ENCODE data around the gene RBMS3. TPM values are rescaled to one million over a fixed set of nuclear protein-coding genes. Genes with fewer than 3 reads are reported as not detected.

Gene RBMS3
- total and polyA plus RNA-seq, 2 of the 8 experiments (the other 6 are each of a cell fraction or from before 2014, with no cell fraction given): 3.7 to 6.9 TPM

- no peak for DNase-seq (ENCODE audit: low read depth in 1 of 2, low spot score in 2 of 2)
Observed at GRCh38 chr3:29775340-29775739, 494.5 kb downstream of the RBMS3 start.

More at GRCh38 chr3:29775340-29775739, 494.5 kb downstream of the RBMS3 start:
- Histone ChIP-seq H3K14ac (ENCODE audit: insufficient read length) (no peak overlapping the region), H2BK15ac (ENCODE audit: low read length) (no peak overlapping the region), H2BK120ac (replicated peaks; ENCODE audit: low read depth, low read length) (no peak overlapping the region), H3K79me1 (ENCODE audit: low read depth, low read length) (no peaks in the 10 kb centered on the region), H3K9ac (replicated peaks in 1 of 4; ENCODE audit: extremely low read depth in 1 of 4, low read depth in 3 of 4, low read length in 3 of 4) (no peak overlapping the region), H3K27me3 (replicated peaks in 1 of 4; ENCODE audit: control insufficient read depth in 3 of 4, extremely low read depth in 1 of 4, insufficient read depth in 3 of 4, low read length in 3 of 4) (no peaks in the 10 kb centered on the region), H3K56ac (replicated peaks; ENCODE audit: insufficient read length, low read depth, low read length) (no peak overlapping the region), H2BK20ac (ENCODE audit: low read length) (no peak overlapping the region), H3K4ac (replicated peaks; ENCODE audit: insufficient read length, low read depth, low read length) (no peak overlapping the region), H3K36me3 (ENCODE audit: control insufficient read depth in 2 of 4, insufficient read depth in 4 of 4, low read length in 3 of 4) (no peaks in the 10 kb centered on the region), H3K4me3 (ENCODE audit: extremely low read depth in 1 of 4, insufficient read depth in 2 of 4, low read depth in 3 of 4, low read length in 4 of 4) (no peak overlapping the region), H3K4me1 (replicated peaks in 1 of 4; ENCODE audit: control insufficient read depth in 3 of 4, insufficient read depth in 4 of 4, low read length in 3 of 4) (peaks cover 0 to 5% (median 2%) of the 10 kb centered on the region in 4 experiments; a peak in 2 of 7 replicates), H3K79me2 (ENCODE audit: control insufficient read depth in 1 of 2, insufficient read depth in 2 of 2, low read length in 2 of 2) (no peaks in the 10 kb centered on the region), H4K20me1 (replicated peaks in 1 of 2; ENCODE audit: control insufficient read depth in 1 of 2, insufficient read depth in 2 of 2, low read length in 2 of 2) (no peaks in the 10 kb centered on the region), H3K27ac (ENCODE audit: low read depth, low read length) (no peak overlapping the region), H4K8ac (ENCODE audit: extremely low read depth, insufficient read depth, low read length) (no peak overlapping the region), H2BK12ac (ENCODE audit: low read depth, low read length) (no peak overlapping the region), H3K9me3 (ENCODE audit: insufficient read depth in 2 of 2, low read depth in 1 of 2, low read length in 1 of 2) (no peaks in the 10 kb centered on the region), H4K5ac (ENCODE audit: insufficient read length, low read depth, low read length) (no peak overlapping the region), H3K23me2 (ENCODE audit: low read depth, low read length) (no peaks in the 10 kb centered on the region), H3K4me2 (ENCODE audit: insufficient read depth in 1 of 2, low read depth in 2 of 2, low read length in 2 of 2) (no peak overlapping the region), H3K18ac (ENCODE audit: extremely low read depth, low read length) (no peak overlapping the region), H2AFZ (ENCODE audit: low read length) (no peak overlapping the region), H2BK5ac (ENCODE audit: low read depth, low read length) (no peak overlapping the region), H2AK5ac (ENCODE audit: low read depth, low read length) (no peak overlapping the region), H4K91ac (replicated peaks; ENCODE audit: insufficient read length, low read length) (no peak overlapping the region), H3K23ac (ENCODE audit: insufficient read length) (no peak overlapping the region)
- TF ChIP-seq ATF3 (IDR thresholded peaks at IDR 0.05; ENCODE audit: insufficient read depth, low read depth, low read length) (no peak), SP1 (IDR thresholded peaks at IDR 0.05; ENCODE audit: low read depth, low read length) (no peak), KDM1A (IDR thresholded peaks at IDR 0.05; ENCODE audit: borderline replicate concordance, low read length) (no peak), POLR2AphosphoS5 (IDR thresholded peaks at IDR 0.05; ENCODE audit: low read depth, low read length) (no peak)
- WGBS, 2 experiments (ENCODE audit: extremely low coverage in 1 of 2, insufficient coverage in 1 of 2, insufficient read length in 1 of 2, insufficient replicate concordance in 2 of 2, low coverage in 1 of 2, low lambda C conversion rate in 2 of 2, missing lambda C conversion rate in 1 of 2): 89% methylated on average over 5 of the region's 5 CpGs; no CpG with 5 or more reads in 1 of the 2 experiments
- ChIA-PET CTCF (ENCODE audit: partially characterized antibody) (no interaction called here), POLR2A (ENCODE audit: partially characterized antibody) (no interaction called here)
- FAIRE-seq: no peak
